ENCODE results near the gene RHOBTB3.
A peak's percentile ranks its signal among the peaks of the same experiment; 100 is the strongest.

RHOBTB3 gene

GRCh38 chr5:95842854-95843544 is 111.9 kb downstream of the RHOBTB3 start:
- DNase-seq, result peak; percentile 70

GRCh38 chr5:95843733-95844223 is 112.6 kb downstream of the RHOBTB3 start:
- DNase-seq, result no peak

GRCh38 chr5:95845391-95845790 is 114.3 kb downstream of the RHOBTB3 start:
- no peak for DNase-seq
